Measurements from ENCODE around the gene ALKBH3.

Gene ALKBH3

DNA sequence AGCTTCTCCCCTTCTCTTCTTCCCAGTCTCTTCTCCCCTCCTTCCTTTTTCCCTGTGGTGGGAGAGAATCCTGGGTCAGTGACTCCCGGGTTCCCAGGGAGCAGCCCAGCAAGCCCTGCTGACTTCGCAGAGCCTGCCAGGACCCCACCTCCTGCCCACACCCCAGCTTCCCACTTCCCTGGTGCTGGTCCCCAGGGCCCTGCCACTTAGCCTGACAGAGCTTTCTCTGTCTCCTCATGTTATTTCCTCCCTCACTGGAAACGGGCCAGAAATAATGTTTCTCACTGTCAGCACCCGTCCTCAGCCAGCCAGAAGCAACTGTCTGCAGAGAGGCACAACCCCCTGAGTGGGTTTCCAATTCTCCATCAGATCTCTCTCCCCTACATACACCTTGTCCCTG lies 88.9 kb downstream of the ALKBH3 start:
- no peak overlapping the region for H3K27ac ChIP-seq
- TF ChIP-seq, protein P1, sequence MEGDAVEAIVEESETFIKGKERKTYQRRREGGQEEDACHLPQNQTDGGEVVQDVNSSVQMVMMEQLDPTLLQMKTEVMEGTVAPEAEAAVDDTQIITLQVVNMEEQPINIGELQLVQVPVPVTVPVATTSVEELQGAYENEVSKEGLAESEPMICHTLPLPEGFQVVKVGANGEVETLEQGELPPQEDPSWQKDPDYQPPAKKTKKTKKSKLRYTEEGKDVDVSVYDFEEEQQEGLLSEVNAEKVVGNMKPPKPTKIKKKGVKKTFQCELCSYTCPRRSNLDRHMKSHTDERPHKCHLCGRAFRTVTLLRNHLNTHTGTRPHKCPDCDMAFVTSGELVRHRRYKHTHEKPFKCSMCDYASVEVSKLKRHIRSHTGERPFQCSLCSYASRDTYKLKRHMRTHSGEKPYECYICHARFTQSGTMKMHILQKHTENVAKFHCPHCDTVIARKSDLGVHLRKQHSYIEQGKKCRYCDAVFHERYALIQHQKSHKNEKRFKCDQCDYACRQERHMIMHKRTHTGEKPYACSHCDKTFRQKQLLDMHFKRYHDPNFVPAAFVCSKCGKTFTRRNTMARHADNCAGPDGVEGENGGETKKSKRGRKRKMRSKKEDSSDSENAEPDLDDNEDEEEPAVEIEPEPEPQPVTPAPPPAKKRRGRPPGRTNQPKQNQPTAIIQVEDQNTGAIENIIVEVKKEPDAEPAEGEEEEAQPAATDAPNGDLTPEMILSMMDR (IDR thresholded peaks at IDR 0.05) = no peak
- no peak for TF ChIP-seq ZFX (IDR thresholded peaks at IDR 0.05; ENCODE audit: borderline replicate concordance)

All from 22Rv1 (cell line).